PC-3 (cell line): ENCODE measurements around the gene SULT4A1. TPM values are rescaled to one million over a fixed set of nuclear protein-coding genes. Genes with fewer than 3 reads are reported as not detected.

ENCODE experiments used
- ATAC-seq: fragments of 200-7000 bp; cut with Tn5 transposase; 2 replicates; pipeline ENCODE4 v1.9.1; 2020; ENCODE audit warnings: mild to moderate bottlenecking, moderate library complexity
- BruUV-seq: library from RNA; stranded (reverse); fragments of 400-500 nt; replicated peaks from 2 replicates; lab custom pipeline; 2021; lab: Mats Ljungman, UMichigan
- CTCF ChIA-PET: fragments of 300-600 bp; sonication (Branson Sonifier 250); formaldehyde crosslinking; loops from one replicate; lab custom pipeline; 2022; ENCODE audit warnings: antibody characterized with exemption; lab: Charles Lee
- POLR2A ChIA-PET: fragments of 300-600 bp; sonication (Branson Sonifier 250); formaldehyde crosslinking; loops from one replicate; lab custom pipeline; 2022; ENCODE audit warnings: antibody characterized with exemption; ENCODE audit not compliant: unreplicated experiment; lab: Charles Lee
- DNase-seq: peaks from one replicate; pipeline ENCODE4 v3.0.0-alpha.2; 2015
- H2AFZ ChIP-seq: fragments of 300-600 bp; sonication (generic); 2 replicates; pipeline ENCODE4 v1.6.0; 2016; ENCODE audit warnings: antibody characterized with exemption, low read length
- H3F3A ChIP-seq: fragments of 300-600 bp; sonication (generic); one replicate; pipeline ENCODE4 v1.6.0; 2017; ENCODE audit warnings: antibody characterized with exemption, low read length, control low read depth, mild to moderate bottlenecking; ENCODE audit not compliant: unreplicated experiment
- H3K27ac ChIP-seq: fragments of 300-600 bp; sonication (generic); 2 replicates; pipeline ENCODE4 v1.5.1; 2016; ENCODE audit warnings: mild to moderate bottlenecking, low read length
- H3K27me3 ChIP-seq: fragments of 300-600 bp; sonication (generic); 2 replicates; pipeline ENCODE4 v1.6.1; 2016; ENCODE audit warnings: low read length, mixed read lengths
- H3K36me3 ChIP-seq: fragments of 300-600 bp; sonication (generic); 2 replicates; pipeline ENCODE4 v1.6.1; 2016; ENCODE audit warnings: low read depth, mixed run types, low read length, mixed read lengths
- H3K4me1 ChIP-seq: fragments of 300-600 bp; sonication (generic); 2 replicates; pipeline ENCODE4 v1.5.1; 2016; ENCODE audit warnings: low read length; ENCODE audit not compliant: insufficient read depth
- H3K4me2 ChIP-seq: fragments of 300-600 bp; sonication (generic); 2 replicates; pipeline ENCODE4 v1.6.0; 2016; ENCODE audit warnings: low read length
- H3K4me3 ChIP-seq: fragments of 300-600 bp; sonication (generic); 2 replicates; pipeline ENCODE4 v1.5.1; 2016; ENCODE audit warnings: mild to moderate bottlenecking, low read length, mixed read lengths
- H3K79me2 ChIP-seq: fragments of 300-600 bp; sonication (generic); 2 replicates; pipeline ENCODE4 v1.6.1; 2017; ENCODE audit warnings: low read length, mixed read lengths
- H3K9ac ChIP-seq: fragments of 300-600 bp; sonication (generic); 2 replicates; pipeline ENCODE4 v1.6.0; 2016; ENCODE audit warnings: mild to moderate bottlenecking, low read length
- H3K9me2 ChIP-seq: fragments of 300-600 bp; sonication (generic); replicated peaks from 2 replicates; pipeline ENCODE4 v1.6.1; 2016; ENCODE audit warnings: mixed run types, low read length, mixed read lengths
- H3K9me3 ChIP-seq: fragments of 300-600 bp; sonication (generic); 2 replicates; pipeline ENCODE4 v1.6.1; 2016; ENCODE audit warnings: low read length, mixed read lengths
- H4K20me1 ChIP-seq: fragments of 300-600 bp; sonication (generic); 2 replicates; pipeline ENCODE4 v1.6.1; 2016; ENCODE audit warnings: low read length, mixed read lengths
- CTCF ChIP-seq: fragments of 300-600 bp; sonication (generic); conservative IDR thresholded peaks from 2 replicates; pipeline ENCODE4 v1.5.1; 2017; ENCODE audit warnings: antibody characterized with exemption, low read depth, mild to moderate bottlenecking, low read length
- EZH2 ChIP-seq: fragments of 300-600 bp; sonication (generic); IDR thresholded peaks from one replicate; pipeline ENCODE4 v1.6.1; 2017; ENCODE audit warnings: antibody characterized with exemption, mild to moderate bottlenecking, low read length; ENCODE audit not compliant: unreplicated experiment
- EZH2phosphoT487 ChIP-seq: fragments of 300-600 bp; sonication (generic); IDR thresholded peaks from 2 replicates; pipeline ENCODE4 v1.6.1; 2018; ENCODE audit warnings: mild to moderate bottlenecking, antibody characterized with exemption, low read length, borderline replicate concordance
- intact Hi-C: fragments of 100-400 bp; cut with micrococcal nuclease; formaldehyde crosslinking; loops from 2 replicates; pipeline ENCODE4 v1.9.0; 2023
- total RNA-seq: library from RNA; depleted of rRNA; stranded (reverse); fragments of >200 nt; gene quantifications from 2 replicates; pipeline ENCODE4 v1.2.3, GENCODE V29; 2014

The SULT4A1 gene
- total RNA-seq, 1 experiment from 2014 or later = not detected

GRCh38 chr22:43824724-43825420, 37.4 kb downstream of the SULT4A1 start:
- ATAC-seq (no peak), DNase-seq (no peak)
- H3K36me3 ChIP-seq = no peaks in the 10 kb centered on the region
- no peaks in the 10 kb centered on the region for H3K9me3 ChIP-seq
- POLR2A ChIA-PET = no interaction called here
- H3K9me2 ChIP-seq = no peaks in the 10 kb centered on the region
- peaks cover 17% of the 10 kb centered on the region for H3K4me1 ChIP-seq
- H3K27ac ChIP-seq = no peak overlapping the region
- H2AFZ ChIP-seq = no peak overlapping the region
- H3K9ac ChIP-seq = no peak overlapping the region
- no TSS peak for BruUV-seq
- no peaks in the 10 kb centered on the region for H4K20me1 ChIP-seq
- H3K4me3 ChIP-seq = no peak overlapping the region
- H3F3A ChIP-seq = no peaks in the 10 kb centered on the region
- H3K79me2 ChIP-seq = no peaks in the 10 kb centered on the region
- no peak for TF ChIP-seq EZH2
- TF ChIP-seq CTCF = no peak
- TF ChIP-seq EZH2phosphoT487 = no peak
- no peaks in the 10 kb centered on the region for H3K27me3 ChIP-seq
- intact Hi-C loops = loop anchor here (5.0 kb wide), 1 partner anchor 438 kb away; no protein-coding TSS in a partner anchor
- CTCF ChIA-PET = no interaction called here
- no peak overlapping the region for H3K4me2 ChIP-seq

- TF ChIP-seq EZH2phosphoT487 = no peak
- TF ChIP-seq EZH2 = no peak
- TF ChIP-seq CTCF = no peak
- Histone ChIP-seq H3K79me2 (no peaks in the 10 kb centered on the region), H3K4me1 (peaks cover 17% of the 10 kb centered on the region), H2AFZ (no peak overlapping the region), H3K27ac (no peak overlapping the region), H3K36me3 (no peaks in the 10 kb centered on the region), H3K9ac (no peak overlapping the region), H3K4me3 (no peak overlapping the region), H3K9me2 (no peaks in the 10 kb centered on the region), H3F3A (no peaks in the 10 kb centered on the region), H3K27me3 (no peaks in the 10 kb centered on the region), H3K4me2 (no peak overlapping the region), H4K20me1 (no peaks in the 10 kb centered on the region), H3K9me3 (no peaks in the 10 kb centered on the region)
- intact Hi-C loops = no loop called here
- no peak for DNase-seq
- BruUV-seq = no TSS peak
- ChIA-PET CTCF (no interaction called here), POLR2A (no interaction called here)
- no peak for ATAC-seq
These were observed 38.2 kb downstream of the SULT4A1 start for GRCh38 chr22:43823911-43824665.
